Raji (cell line): ENCODE results near the gene TXLNG.

Experiments used
- POLR2A ChIP-seq: IDR thresholded peaks from 2 replicates; pipeline ENCODE4 v1.6.1; 2011; ENCODE audit warnings: low read depth, low read length, control low read depth; ENCODE audit not compliant: insufficient read depth

The TXLNG gene

GRCh38 chrX:16786139-16786790 is at the start of gene TXLNG:
TXLNG (plus strand) TSS chrX:16786466; CDS start chrX:16786488, 22 bp downstream.
- TF ChIP-seq POLR2A, result peak; percentile 80

GRCh38 chrX:16737024-16737423 is 49.2 kb upstream of the TXLNG start:
- no peak for TF ChIP-seq POLR2A

- no peak for TF ChIP-seq POLR2A
These were observed 46.7 kb upstream of the TXLNG start for GRCh38 chrX:16739574-16739973.

- no peak for TF ChIP-seq POLR2A
These were observed 42.5 kb upstream of the TXLNG start for GRCh38 chrX:16743604-16744325.

GRCh38 chrX:16745102-16745501 is 41.2 kb upstream of the TXLNG start:
- no peak for TF ChIP-seq POLR2A

- no peak for TF ChIP-seq POLR2A
These were observed 40.6 kb upstream of the TXLNG start for GRCh38 chrX:16745659-16746058.

- no peak for TF ChIP-seq POLR2A
These were observed 37.8 kb upstream of the TXLNG start for GRCh38 chrX:16748425-16748824.

- TF ChIP-seq POLR2A, result no peak
These were observed 36.1 kb upstream of the TXLNG start for GRCh38 chrX:16750136-16750535.

- no peak for TF ChIP-seq POLR2A
These were observed 32.2 kb upstream of the TXLNG start for GRCh38 chrX:16754019-16754418.

GRCh38 chrX:16756724-16757123 is 29.5 kb upstream of the TXLNG start:
- TF ChIP-seq POLR2A, result no peak

GRCh38 chrX:16762579-16762978 is 23.7 kb upstream of the TXLNG start:
- TF ChIP-seq POLR2A, result no peak

GRCh38 chrX:16765594-16765993 is 20.7 kb upstream of the TXLNG start:
- no peak for TF ChIP-seq POLR2A

GRCh38 chrX:16770970-16771482 is 15.2 kb upstream of the TXLNG start:
- TF ChIP-seq POLR2A, result no peak

GRCh38 chrX:16771483-16772398 is 14.5 kb upstream of the TXLNG start:
- peak; percentile 39; the same call in 1 of the 2 replicates for TF ChIP-seq POLR2A

GRCh38 chrX:16772460-16772859 is 13.8 kb upstream of the TXLNG start:
- no peak for TF ChIP-seq POLR2A
